Suprapubic skin (tissue), 4 donors: ENCODE data around the gene NOTO. TPM values are rescaled to one million over a fixed set of nuclear protein-coding genes. Genes with fewer than 3 reads are reported as not detected.

ENCODE experiments used
- DNase-seq, 2 donors: peaks; one replicate each; pipeline ENCODE4 v3.0.0-alpha.2; 2019; ENCODE audit warnings: low spot score in 2 of 2
- H3K27ac ChIP-seq: fragments of 200-600 bp; sonication (generic); one replicate; pipeline ENCODE4 v1.5.1; 2019
- H3K27me3 ChIP-seq: fragments of 200-600 bp; sonication (generic); one replicate; pipeline ENCODE4 v1.5.1; 2019
- H3K36me3 ChIP-seq: fragments of 200-600 bp; sonication (generic); one replicate; pipeline ENCODE4 v1.5.1; 2019
- H3K4me1 ChIP-seq: fragments of 200-600 bp; sonication (generic); one replicate; pipeline ENCODE4 v1.5.1; 2019
- H3K4me3 ChIP-seq: fragments of 200-600 bp; sonication (generic); one replicate; pipeline ENCODE4 v1.5.1; 2019; ENCODE audit warnings: mild to moderate bottlenecking
- H3K9me3 ChIP-seq: fragments of 200-600 bp; sonication (generic); one replicate; pipeline ENCODE4 v1.5.1; 2019
- EP300 ChIP-seq: sonication (generic); formaldehyde crosslinking; IDR thresholded peaks from one replicate; pipeline ENCODE4 v1.6.1; 2017; ENCODE audit warnings: antibody characterized with exemption
- POLR2A ChIP-seq, 2 donors: fragments of 450-650 bp; IDR thresholded peaks; one replicate each; pipeline ENCODE4 v1.6.1; 2017; ENCODE audit warnings: antibody characterized with exemption in 2 of 2, mild to moderate bottlenecking in 2 of 2, moderate library complexity in 2 of 2
- POLR2AphosphoS5 ChIP-seq, 3 donors: sonication (generic); formaldehyde crosslinking; IDR thresholded peaks; one replicate each; pipeline ENCODE4 v1.6.1; 2017; ENCODE audit warnings: antibody characterized with exemption in 3 of 3
- WGBS: methylation state at CpG from one replicate; pipeline ENCODE4 v1.1.5; 2018; 5-methylcytosine and 5-hydroxymethylcytosine counted together
- total RNA-seq, 4 donors: library from RNA; depleted of rRNA; stranded (reverse); fragments of >200 nt; gene quantifications; one replicate each; pipeline ENCODE4 v1.1.0, GENCODE V29; 2016
- TF ChIP-seq, protein P1 (sequence below), 2 donors: fragments of 200-600 bp in 1 of 2; fragments of 450-650 bp in 1 of 2; sonication (generic) in 1 of 2; IDR thresholded peaks; one replicate each; pipeline ENCODE4 v1.5.1; 2016 to 2019; ENCODE audit warnings: antibody characterized with exemption in 2 of 2, mild to moderate bottlenecking in 1 of 2, moderate library complexity in 1 of 2

Gene NOTO
- total RNA-seq, 4 donors from 2014 or later, result not detected

DNA sequence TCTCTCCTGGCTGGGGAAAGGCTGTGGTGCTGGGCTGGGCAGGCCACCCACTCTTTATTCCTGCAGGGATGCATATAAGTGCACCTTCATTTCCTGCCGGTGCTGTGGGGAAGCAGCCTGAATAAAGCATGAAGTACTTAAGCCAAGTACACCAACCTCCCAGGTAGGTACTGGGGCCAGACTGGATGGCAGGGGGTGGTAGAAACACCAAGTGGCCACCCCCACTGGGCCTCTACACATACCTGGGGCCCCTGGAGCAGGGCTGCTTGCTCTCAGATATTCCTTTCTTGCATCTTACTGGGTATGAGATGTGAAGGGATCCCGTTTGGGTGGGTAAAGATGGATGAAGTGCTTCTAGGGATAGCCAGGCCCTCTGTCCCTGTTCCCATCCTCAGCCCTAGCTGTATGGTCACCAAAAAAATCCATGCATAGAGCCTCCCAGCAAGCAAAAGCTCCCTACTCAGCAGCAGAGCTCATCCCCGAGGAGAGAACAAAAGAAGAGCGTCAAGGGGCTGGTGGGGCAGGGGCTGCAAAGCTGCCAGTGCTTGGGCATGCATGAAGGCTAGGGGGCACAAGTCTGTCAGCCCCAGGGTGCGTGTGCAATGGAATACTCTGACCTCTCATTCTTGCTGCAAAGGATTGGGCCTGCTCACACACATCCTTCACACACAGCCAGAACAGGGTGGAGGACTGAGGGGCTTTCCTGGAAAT, 53.7 kb downstream of the NOTO start:
- H3K36me3 ChIP-seq, result peaks cover 37% of the 10 kb centered on the region
- no peak overlapping the region for H3K4me3 ChIP-seq
- no peaks in the 10 kb centered on the region for H3K4me1 ChIP-seq
- WGBS, result 75% methylated on average over 4 of the region's 5 CpGs
- TF ChIP-seq POLR2AphosphoS5 (IDR thresholded peaks at IDR 0.05) (no peak), EP300 (no peak), POLR2A (IDR thresholded peaks at IDR 0.05) (no peak)
- TF ChIP-seq, protein P1, sequence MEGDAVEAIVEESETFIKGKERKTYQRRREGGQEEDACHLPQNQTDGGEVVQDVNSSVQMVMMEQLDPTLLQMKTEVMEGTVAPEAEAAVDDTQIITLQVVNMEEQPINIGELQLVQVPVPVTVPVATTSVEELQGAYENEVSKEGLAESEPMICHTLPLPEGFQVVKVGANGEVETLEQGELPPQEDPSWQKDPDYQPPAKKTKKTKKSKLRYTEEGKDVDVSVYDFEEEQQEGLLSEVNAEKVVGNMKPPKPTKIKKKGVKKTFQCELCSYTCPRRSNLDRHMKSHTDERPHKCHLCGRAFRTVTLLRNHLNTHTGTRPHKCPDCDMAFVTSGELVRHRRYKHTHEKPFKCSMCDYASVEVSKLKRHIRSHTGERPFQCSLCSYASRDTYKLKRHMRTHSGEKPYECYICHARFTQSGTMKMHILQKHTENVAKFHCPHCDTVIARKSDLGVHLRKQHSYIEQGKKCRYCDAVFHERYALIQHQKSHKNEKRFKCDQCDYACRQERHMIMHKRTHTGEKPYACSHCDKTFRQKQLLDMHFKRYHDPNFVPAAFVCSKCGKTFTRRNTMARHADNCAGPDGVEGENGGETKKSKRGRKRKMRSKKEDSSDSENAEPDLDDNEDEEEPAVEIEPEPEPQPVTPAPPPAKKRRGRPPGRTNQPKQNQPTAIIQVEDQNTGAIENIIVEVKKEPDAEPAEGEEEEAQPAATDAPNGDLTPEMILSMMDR (IDR thresholded peaks at IDR 0.05), result no peak
- H3K27me3 ChIP-seq, result no peaks in the 10 kb centered on the region
- H3K27ac ChIP-seq, result no peak overlapping the region
- H3K9me3 ChIP-seq, result no peaks in the 10 kb centered on the region
- DNase-seq, result no peak

DNA sequence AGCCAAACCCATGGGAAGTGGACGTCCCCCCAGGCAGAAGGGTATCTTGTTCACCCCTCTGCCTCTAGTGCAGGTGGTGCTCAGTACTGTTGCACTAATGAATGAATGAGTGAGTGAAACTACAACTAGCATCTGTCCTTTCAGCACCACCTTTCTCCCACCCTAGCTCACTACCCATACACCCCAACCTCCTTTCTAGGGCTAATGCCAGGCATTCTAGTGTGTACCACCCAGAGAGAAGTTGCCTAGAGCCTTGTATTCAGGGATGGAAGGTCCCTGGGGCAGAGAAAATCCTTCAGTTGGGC, 54.2 kb downstream of the NOTO start:
- H3K27ac ChIP-seq, result no peak overlapping the region
- peaks cover 32% of the 10 kb centered on the region for H3K36me3 ChIP-seq
- H3K9me3 ChIP-seq, result no peaks in the 10 kb centered on the region
- H3K27me3 ChIP-seq, result no peaks in the 10 kb centered on the region
- no peaks in the 10 kb centered on the region for H3K4me1 ChIP-seq
- DNase-seq, result no peak
- TF ChIP-seq, protein P1 (IDR thresholded peaks at IDR 0.05), result no peak
- no peak for TF ChIP-seq POLR2AphosphoS5 (IDR thresholded peaks at IDR 0.05)
- no peak for TF ChIP-seq POLR2A (IDR thresholded peaks at IDR 0.05)
- no peak for TF ChIP-seq EP300
- H3K4me3 ChIP-seq, result no peak overlapping the region
- WGBS, result 86% methylated on average over 1 of the region's 1 CpG

GRCh38 chr2:73257021-73257420, 54.6 kb downstream of the NOTO start:
- Histone ChIP-seq H3K36me3 (peaks cover 28% of the 10 kb centered on the region), H3K4me3 (no peak overlapping the region), H3K4me1 (no peaks in the 10 kb centered on the region), H3K27ac (no peak overlapping the region), H3K27me3 (no peaks in the 10 kb centered on the region), H3K9me3 (no peaks in the 10 kb centered on the region)
- TF ChIP-seq EP300, result no peak
- TF ChIP-seq, protein P1 (IDR thresholded peaks at IDR 0.05), result no peak
- TF ChIP-seq POLR2AphosphoS5 (IDR thresholded peaks at IDR 0.05), result no peak
- no peak for TF ChIP-seq POLR2A (IDR thresholded peaks at IDR 0.05)
- DNase-seq, result no peak
- WGBS, result 100% methylated on average over 2 of the region's 2 CpGs

DNA sequence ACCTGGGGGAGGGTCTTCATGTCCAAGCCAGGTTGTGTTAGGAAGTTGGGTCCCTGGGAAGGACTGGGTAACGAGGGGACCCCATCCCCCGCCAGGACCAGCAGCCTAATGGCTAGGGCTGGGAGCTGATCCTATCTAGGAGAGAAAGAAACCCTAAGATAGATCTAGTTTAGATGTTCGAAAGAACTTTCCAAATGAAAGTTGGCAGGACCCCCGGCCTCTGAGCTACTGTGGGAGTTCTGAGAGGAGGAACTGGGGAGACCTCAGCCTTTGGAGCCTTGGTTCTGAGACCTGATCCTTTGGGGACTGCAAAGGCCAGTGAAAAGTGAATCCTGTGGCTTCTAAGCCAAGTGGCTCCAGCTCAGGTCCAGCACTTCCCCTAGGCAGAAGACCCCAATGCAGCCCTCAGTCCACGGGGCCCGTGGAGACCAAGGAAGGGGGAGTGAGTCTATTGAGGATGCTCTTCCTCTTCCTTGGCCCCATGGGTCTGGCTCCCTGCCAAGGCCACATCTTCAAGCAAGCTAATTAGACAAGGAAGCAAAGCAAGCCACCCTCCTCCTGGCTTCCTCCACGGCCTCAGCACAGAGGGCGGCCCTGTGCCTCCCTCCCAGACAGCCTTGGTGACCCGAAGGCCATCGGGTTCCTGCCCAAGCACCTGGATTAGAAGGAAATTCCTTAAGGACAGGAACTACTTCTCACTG, 55.2 kb downstream of the NOTO start:
- TF ChIP-seq POLR2A (IDR thresholded peaks at IDR 0.05), result no peak
- TF ChIP-seq, protein P1 (IDR thresholded peaks at IDR 0.05), result no peak
- TF ChIP-seq EP300, result no peak
- TF ChIP-seq POLR2AphosphoS5 (IDR thresholded peaks at IDR 0.05), result no peak
- WGBS, result 71% methylated on average over 10 of the region's 10 CpGs
- Histone ChIP-seq H3K36me3 (peaks cover 22% of the 10 kb centered on the region), H3K4me1 (no peaks in the 10 kb centered on the region), H3K9me3 (no peaks in the 10 kb centered on the region), H3K4me3 (no peak overlapping the region), H3K27ac (no peak overlapping the region), H3K27me3 (no peaks in the 10 kb centered on the region)
- DNase-seq, result peak in 1 of 2 donors; percentile 65

- peak in 1 of 2 donors; percentile 55 for DNase-seq
- H3K4me1 ChIP-seq, result no peaks in the 10 kb centered on the region
- H3K36me3 ChIP-seq, result peaks cover 14% of the 10 kb centered on the region
- H3K27ac ChIP-seq, result no peak overlapping the region
- WGBS, result 82% methylated on average over 4 of the region's 8 CpGs
- H3K4me3 ChIP-seq, result no peak overlapping the region
- H3K27me3 ChIP-seq, result no peaks in the 10 kb centered on the region
- H3K9me3 ChIP-seq, result no peaks in the 10 kb centered on the region
- TF ChIP-seq, protein P1 (IDR thresholded peaks at IDR 0.05), result no peak
- TF ChIP-seq EP300, result no peak
- no peak for TF ChIP-seq POLR2AphosphoS5 (IDR thresholded peaks at IDR 0.05)
- no peak for TF ChIP-seq POLR2A (IDR thresholded peaks at IDR 0.05)
Observed at GRCh38 chr2:73258186-73258912, 56.0 kb downstream of the NOTO start.
